SK-N-SH treated with all-trans-retinoic acid at 6 μM for 48 hours (cell line): ENCODE measurements around the gene GNAQ.

Source experiments
- ATAC-seq: fragments of 200-7000 bp; cut with Tn5 transposase; 3 replicates; pipeline ENCODE4 v1.9.1; 2020; ENCODE audit warnings: mild to moderate bottlenecking, moderate library complexity
- ARNTL ChIP-seq: fragments of 450-650 bp; formaldehyde crosslinking; IDR thresholded peaks from 2 replicates; pipeline ENCODE4 v1.5.0; 2020; ENCODE audit warnings: low read depth, mild to moderate bottlenecking, moderate library complexity, borderline replicate concordance
- BACH2 ChIP-seq: fragments of 250-450 bp; sonication (Bioruptor Pico); IDR thresholded peaks from 2 replicates; pipeline ENCODE4 v1.9.0; 2021; ENCODE audit warnings: mild to moderate bottlenecking, borderline replicate concordance
- CSDC2 ChIP-seq: fragments of 250-450 bp; sonication (Bioruptor Pico); IDR thresholded peaks from 2 replicates; pipeline ENCODE4 v1.5.0; 2020; ENCODE audit warnings: mild to moderate bottlenecking, moderate library complexity
- CSRNP3 ChIP-seq: fragments of 250-450 bp; sonication (Bioruptor Pico); IDR thresholded peaks from 2 replicates; pipeline ENCODE4 v1.5.1; 2021; ENCODE audit warnings: mild to moderate bottlenecking, moderate library complexity
- GLIS3 ChIP-seq: fragments of 250-450 bp; sonication (Bioruptor Pico); IDR thresholded peaks from 2 replicates; pipeline ENCODE4 v1.5.0; 2020; ENCODE audit warnings: mild to moderate bottlenecking, moderate library complexity
- ISL1 ChIP-seq: fragments of 250-450 bp; sonication (Bioruptor Pico); IDR thresholded peaks from 2 replicates; pipeline ENCODE4 v2.1.2; 2022; ENCODE audit warnings: mild to moderate bottlenecking, moderate library complexity
- OSR1 ChIP-seq: fragments of 250-450 bp; sonication (Bioruptor Pico); IDR thresholded peaks from 2 replicates; pipeline ENCODE4 v1.8.0; 2022; ENCODE audit warnings: moderate library complexity, mild to moderate bottlenecking, inconsistent platforms
- PATZ1 ChIP-seq: fragments of 250-450 bp; sonication (Bioruptor Pico); IDR thresholded peaks from 2 replicates; pipeline ENCODE4 v1.8.0; 2020; ENCODE audit warnings: mild to moderate bottlenecking, moderate library complexity, borderline replicate concordance
- POU6F1 ChIP-seq: fragments of 250-450 bp; sonication (Bioruptor Pico); IDR thresholded peaks from 2 replicates; pipeline ENCODE4 v1.8.0; 2021; ENCODE audit warnings: low read depth, mild to moderate bottlenecking, moderate library complexity, borderline replicate concordance
- PPARA ChIP-seq: fragments of 250-450 bp; sonication (Bioruptor Pico); IDR thresholded peaks from 2 replicates; pipeline ENCODE4 v1.5.0; 2020; ENCODE audit warnings: mild to moderate bottlenecking, borderline replicate concordance
- SNAI2 ChIP-seq: fragments of 250-450 bp; sonication (Bioruptor Pico); IDR thresholded peaks from 2 replicates; pipeline ENCODE4 v1.5.0; 2020; ENCODE audit warnings: mild to moderate bottlenecking, moderate library complexity
- TCF4 ChIP-seq: fragments of 250-450 bp; sonication (Bioruptor Pico); IDR thresholded peaks from 2 replicates; pipeline ENCODE4 v1.8.0; 2021; ENCODE audit warnings: mild to moderate bottlenecking, moderate library complexity, borderline replicate concordance
- TOX ChIP-seq: fragments of 250-450 bp; sonication (Bioruptor Pico); IDR thresholded peaks from 2 replicates; pipeline ENCODE4 v1.8.0; 2021; ENCODE audit warnings: mild to moderate bottlenecking, moderate library complexity, borderline replicate concordance
- TSHZ2 ChIP-seq: fragments of 250-450 bp; sonication (Bioruptor Pico); IDR thresholded peaks from 2 replicates; pipeline ENCODE4 v1.5.0; 2020; ENCODE audit warnings: mild to moderate bottlenecking, moderate library complexity
- ZC3H10 ChIP-seq: fragments of 250-450 bp; sonication (Bioruptor Pico); IDR thresholded peaks from 2 replicates; pipeline ENCODE4 v1.5.1; 2021; ENCODE audit warnings: mild to moderate bottlenecking, moderate library complexity
- ZFP3 ChIP-seq: fragments of 250-450 bp; sonication (Bioruptor Pico); IDR thresholded peaks from 2 replicates; pipeline ENCODE4 v1.5.0; 2020; ENCODE audit warnings: mild to moderate bottlenecking, moderate library complexity
- ZFP30 ChIP-seq: fragments of 450-650 bp; formaldehyde crosslinking; IDR thresholded peaks from 2 replicates; pipeline ENCODE4 v1.5.0; 2022; ENCODE audit warnings: mild to moderate bottlenecking, moderate library complexity
- ZNF565 ChIP-seq: fragments of 450-650 bp; formaldehyde crosslinking; conservative IDR thresholded peaks from 2 replicates; pipeline ENCODE4 v1.5.0; 2020; ENCODE audit warnings: low read depth, mild to moderate bottlenecking, moderate library complexity
- ZNF70 ChIP-seq: fragments of 450-650 bp; formaldehyde crosslinking; IDR thresholded peaks from 2 replicates; pipeline ENCODE4 v1.5.0; 2020; ENCODE audit warnings: mild to moderate bottlenecking, moderate library complexity
- ZNF8 ChIP-seq: fragments of 450-650 bp; formaldehyde crosslinking; IDR thresholded peaks from 2 replicates; pipeline ENCODE4 v1.5.0; 2020; ENCODE audit warnings: mild to moderate bottlenecking, moderate library complexity

Gene GNAQ

GRCh38 chr9:77753180-77753579, 278.4 kb downstream of the GNAQ start:
- TF ChIP-seq CSRNP3 (CRISPR knock-in tag) (no peak), ISL1 (CRISPR knock-in tag) (no peak), CSDC2 (CRISPR knock-in tag) (no peak), TOX (CRISPR knock-in tag) (no peak), PATZ1 (CRISPR knock-in tag) (no peak), ARNTL (CRISPR knock-in tag) (no peak), ZFP30 (CRISPR knock-in tag) (no peak), ZNF565 (CRISPR knock-in tag) (no peak), TCF4 (CRISPR knock-in tag) (no peak), POU6F1 (no peak), OSR1 (CRISPR knock-in tag) (no peak), BACH2 (CRISPR knock-in tag) (no peak), GLIS3 (CRISPR knock-in tag) (no peak), ZNF8 (CRISPR knock-in tag) (no peak), ZFP3 (CRISPR knock-in tag) (no peak)
- TF ChIP-seq, all 23 proteins: peak for 0
- no peak for ATAC-seq

- TF ChIP-seq ISL1 (CRISPR knock-in tag) (peak; percentile 64; the same call in 1 of the 2 replicates), CSRNP3 (CRISPR knock-in tag) (no peak)
- peak; percentile 46 for ATAC-seq
Observed at GRCh38 chr9:77752554-77752953, 279.1 kb downstream of the GNAQ start.

- peak; percentile 83 for ATAC-seq
- TF ChIP-seq CSDC2 (CRISPR knock-in tag) (no peak), ZNF70 (CRISPR knock-in tag) (no peak), CSRNP3 (CRISPR knock-in tag) (no peak), TSHZ2 (CRISPR knock-in tag) (no peak; the same call in 1 of the 2 replicates), PATZ1 (CRISPR knock-in tag) (no peak; the same call in 1 of the 2 replicates), SNAI2 (no peak), BACH2 (CRISPR knock-in tag) (0 out of 2 replicates have a peak, but pooled peaks have one; percentile 5), ZFP30 (CRISPR knock-in tag) (no peak), GLIS3 (CRISPR knock-in tag) (0 out of 2 replicates have a peak, but pooled peaks have one; percentile 1), POU6F1 (no peak), TOX (CRISPR knock-in tag) (no peak), PPARA (CRISPR knock-in tag) (no peak), ZC3H10 (CRISPR knock-in tag) (no peak), ZFP3 (CRISPR knock-in tag) (no peak), ARNTL (CRISPR knock-in tag) (no peak), ZNF565 (CRISPR knock-in tag) (no peak)
Observed at GRCh38 chr9:77751341-77752091, 280.1 kb downstream of the GNAQ start.
